RWPE1 (cell line): ENCODE data around the gene SPTBN1.

Experiments
- CTCF ChIA-PET: fragments of 350-600 bp; sonication (Branson Sonifier 250); formaldehyde crosslinking; extraction: SDS; loops from one replicate; lab custom pipeline; 2021; lab: Yijun Ruan, JAX
- POLR2A ChIA-PET: fragments of 400-600 bp; formaldehyde crosslinking; extraction: SDS; loops from one replicate; lab custom pipeline; 2020; ENCODE audit warnings: antibody characterized with exemption; ENCODE audit not compliant: low non-redundant PET; lab: Yijun Ruan, JAX
- DNase-seq: peaks from one replicate; pipeline ENCODE4 v3.0.0; 2012; ENCODE audit warnings: low spot score
- H3K27ac ChIP-seq: fragments of 450-650 bp; 2 replicates; pipeline ENCODE4 v1.5.1; 2017
- TF ChIP-seq, protein P1 (sequence below): fragments of 450-650 bp; conservative IDR thresholded peaks from 2 replicates; pipeline ENCODE4 v1.5.1; 2017; ENCODE audit warnings: low read depth, mild to moderate bottlenecking

SPTBN1 gene

DNA sequence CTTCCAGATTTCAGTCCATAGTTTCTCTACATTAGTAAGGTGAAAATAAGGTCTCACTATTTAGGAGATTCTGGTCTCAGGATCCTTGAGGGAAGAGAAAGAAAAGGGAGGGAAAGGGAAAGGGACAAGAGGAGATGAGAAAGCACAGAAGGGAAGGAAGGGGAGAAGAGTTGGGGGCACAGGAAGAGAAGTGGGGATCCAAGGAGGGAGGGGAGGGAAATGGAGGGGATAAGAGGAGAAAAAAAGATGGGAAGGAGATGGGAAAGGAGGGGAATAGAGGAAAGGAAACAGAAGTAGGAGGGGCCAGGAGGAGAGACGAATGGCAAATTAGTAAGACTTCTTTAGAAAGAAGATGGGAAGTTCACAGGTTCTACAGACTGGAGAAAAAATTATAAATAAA is 39.2 kb upstream of the SPTBN1 start:
- TF ChIP-seq, protein P1, sequence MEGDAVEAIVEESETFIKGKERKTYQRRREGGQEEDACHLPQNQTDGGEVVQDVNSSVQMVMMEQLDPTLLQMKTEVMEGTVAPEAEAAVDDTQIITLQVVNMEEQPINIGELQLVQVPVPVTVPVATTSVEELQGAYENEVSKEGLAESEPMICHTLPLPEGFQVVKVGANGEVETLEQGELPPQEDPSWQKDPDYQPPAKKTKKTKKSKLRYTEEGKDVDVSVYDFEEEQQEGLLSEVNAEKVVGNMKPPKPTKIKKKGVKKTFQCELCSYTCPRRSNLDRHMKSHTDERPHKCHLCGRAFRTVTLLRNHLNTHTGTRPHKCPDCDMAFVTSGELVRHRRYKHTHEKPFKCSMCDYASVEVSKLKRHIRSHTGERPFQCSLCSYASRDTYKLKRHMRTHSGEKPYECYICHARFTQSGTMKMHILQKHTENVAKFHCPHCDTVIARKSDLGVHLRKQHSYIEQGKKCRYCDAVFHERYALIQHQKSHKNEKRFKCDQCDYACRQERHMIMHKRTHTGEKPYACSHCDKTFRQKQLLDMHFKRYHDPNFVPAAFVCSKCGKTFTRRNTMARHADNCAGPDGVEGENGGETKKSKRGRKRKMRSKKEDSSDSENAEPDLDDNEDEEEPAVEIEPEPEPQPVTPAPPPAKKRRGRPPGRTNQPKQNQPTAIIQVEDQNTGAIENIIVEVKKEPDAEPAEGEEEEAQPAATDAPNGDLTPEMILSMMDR = no peak
- ChIA-PET CTCF (no interaction called here), POLR2A (no interaction called here)
- DNase-seq = no peak
- no peak overlapping the region for H3K27ac ChIP-seq

DNA sequence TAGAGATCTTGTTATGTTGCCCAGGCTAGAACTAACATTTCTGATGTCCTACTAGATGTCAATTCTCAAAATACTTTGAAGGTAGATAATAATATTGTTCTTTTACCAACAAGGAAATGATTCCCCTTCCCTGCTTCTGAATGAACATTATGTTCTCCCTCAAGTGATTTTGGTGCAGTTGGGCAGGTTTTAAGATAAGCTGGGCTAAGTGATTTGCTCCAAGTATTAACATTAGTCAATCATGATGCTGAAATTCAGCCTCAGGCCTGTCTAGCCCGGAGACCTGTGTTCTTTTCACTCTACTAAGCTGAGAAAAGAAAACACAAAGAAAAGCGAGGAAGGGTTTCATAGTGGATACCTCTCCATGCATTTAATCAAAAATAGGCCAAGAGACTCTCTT is 38.5 kb upstream of the SPTBN1 start:
- ChIA-PET CTCF (interaction anchor here (0.6 kb wide), 1 partner anchor 142 kb away, joined by 4 read pairs; no protein-coding TSS in a partner anchor), POLR2A (no interaction called here)
- DNase-seq = no peak
- no peak overlapping the region for H3K27ac ChIP-seq
- TF ChIP-seq, protein P1 = no peak

DNA sequence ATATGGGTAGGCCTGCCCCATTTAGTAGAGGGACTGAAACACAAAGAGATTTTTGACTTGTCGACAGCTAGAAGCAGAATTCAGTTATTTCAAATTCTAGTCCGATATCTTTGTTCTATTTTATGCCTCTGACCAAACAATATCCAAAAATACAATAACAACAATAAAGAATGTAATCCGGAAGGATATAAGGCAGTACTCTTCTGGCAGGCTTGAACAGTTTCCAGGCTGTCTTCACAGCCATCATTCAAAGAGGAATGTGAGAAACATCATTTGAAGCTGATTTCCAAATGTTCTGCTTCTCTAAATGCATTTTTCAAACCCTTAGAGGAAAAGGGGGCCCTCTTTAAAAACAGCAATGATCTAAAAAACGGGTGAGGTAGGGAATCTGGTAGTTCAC is 36.7 kb upstream of the SPTBN1 start:
- TF ChIP-seq, protein P1 = no peak
- ChIA-PET CTCF (no interaction called here), POLR2A (no interaction called here)

DNA sequence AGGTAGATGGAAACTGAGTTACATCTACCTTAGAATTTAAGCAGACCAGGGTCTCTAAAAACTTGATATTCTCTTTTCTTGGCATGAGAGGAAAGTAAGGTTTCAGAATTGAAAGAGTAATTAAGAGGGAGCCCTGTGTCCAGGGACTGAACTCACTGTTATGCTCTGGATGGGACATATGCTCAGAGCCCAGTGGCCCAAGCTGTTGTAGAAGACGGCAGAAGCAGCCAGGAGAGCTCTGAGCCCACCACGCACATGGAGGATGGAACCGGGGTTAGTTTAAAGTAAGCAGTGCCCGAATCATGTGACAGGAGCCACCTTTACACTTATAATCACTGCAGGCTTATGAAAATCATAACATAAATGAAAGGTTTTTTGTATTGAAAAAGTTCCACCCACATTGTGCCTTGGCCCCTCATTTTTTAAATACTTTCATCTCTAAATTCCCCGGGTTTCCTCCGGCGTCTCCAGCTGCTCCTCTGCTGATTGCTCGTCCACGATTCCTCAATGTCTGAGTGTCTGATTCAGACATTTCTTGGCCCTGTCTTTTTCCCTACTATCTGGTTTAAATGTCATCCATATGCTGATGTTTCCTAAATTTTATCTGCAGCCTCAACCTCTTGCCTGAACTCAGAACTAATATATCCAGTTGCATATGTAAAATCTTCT is 36.1 kb upstream of the SPTBN1 start:
- TF ChIP-seq, protein P1 = no peak
- ChIA-PET CTCF (interaction anchor here (0.6 kb wide), 1 partner anchor 35 kb away, joined by 4 read pairs; no protein-coding TSS in a partner anchor), POLR2A (no interaction called here)
- H3K27ac ChIP-seq = no peak overlapping the region
- no peak for DNase-seq

More for the DNA sequence above, 36.7 kb upstream of the SPTBN1 start:
- H3K27ac ChIP-seq = no peak overlapping the region
- no peak for DNase-seq

DNA sequence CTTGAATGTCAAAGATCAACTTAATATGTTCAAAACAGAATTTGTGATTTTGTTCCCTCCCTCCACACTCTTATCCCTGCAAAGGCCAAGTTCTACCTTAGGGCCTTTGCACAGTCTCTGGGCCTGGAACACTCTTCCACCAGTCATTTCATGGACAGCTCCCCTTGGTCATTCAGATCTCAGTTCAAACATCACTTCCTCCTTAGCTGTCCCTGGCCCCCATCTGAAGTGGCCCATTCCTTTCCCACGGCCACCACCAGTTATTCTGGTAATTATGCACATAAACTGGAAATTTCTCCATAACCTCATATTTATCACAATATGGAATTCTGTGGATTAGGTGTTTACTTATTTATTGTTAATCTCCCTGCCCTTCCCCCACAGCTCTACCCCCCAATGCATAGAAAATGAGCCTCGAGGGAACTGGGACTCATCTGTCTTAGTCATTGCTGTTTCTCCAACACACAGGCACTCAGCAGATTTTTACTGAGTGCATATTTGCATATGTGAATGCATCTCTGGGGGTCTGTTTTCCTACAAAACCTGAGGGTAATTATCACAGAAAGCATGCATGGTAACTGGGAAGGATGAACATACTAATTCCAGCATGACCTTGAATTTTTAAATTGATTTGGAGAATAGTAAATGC is 35.5 kb upstream of the SPTBN1 start:
- CTCF ChIA-PET = interaction anchor here (0.6 kb wide), 1 partner anchor 35 kb away, joined by 4 read pairs; no protein-coding TSS in a partner anchor
- no peak for DNase-seq
- no peak overlapping the region for H3K27ac ChIP-seq
- TF ChIP-seq, protein P1 = no peak
- POLR2A ChIA-PET = no interaction called here

DNA sequence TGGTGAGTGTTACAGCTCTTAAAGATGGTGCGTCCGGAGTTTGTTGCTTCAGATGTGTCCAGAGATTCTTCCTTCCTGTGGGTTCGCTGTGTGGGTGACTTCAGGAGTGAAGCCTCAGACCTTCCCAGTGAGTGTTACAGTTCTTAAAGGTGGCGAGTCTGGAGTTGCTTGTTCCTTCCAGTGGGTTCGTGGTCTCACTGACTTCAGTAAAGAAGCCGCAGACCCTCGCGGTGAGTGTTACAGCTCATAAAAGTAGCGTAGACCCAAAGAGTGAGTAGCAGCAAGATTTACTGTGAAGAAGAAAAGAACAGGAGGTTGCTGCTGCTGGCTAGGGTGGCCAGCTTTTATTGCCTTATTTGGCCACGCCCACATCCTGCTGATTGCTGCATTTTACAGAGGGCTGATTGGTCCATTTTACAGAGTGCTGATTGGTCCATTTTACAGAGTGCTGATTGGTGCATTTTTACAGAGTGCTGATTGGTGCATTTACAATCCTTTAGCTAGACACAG is 34.0 kb upstream of the SPTBN1 start:
- TF ChIP-seq, protein P1 = no peak
- no peak overlapping the region for H3K27ac ChIP-seq
- no peak for DNase-seq
- ChIA-PET POLR2A (no interaction called here), CTCF (no interaction called here)
